ENCODE results near the gene RENBP. TPM values are rescaled to one million over a fixed set of nuclear protein-coding genes. Genes with fewer than 3 reads are reported as not detected.
A peak's percentile ranks its signal among the peaks of the same experiment; 100 is the strongest.

Gene RENBP
- total and polyA plus RNA-seq, 9 of the 15 experiments (the other 6 are each of a cell fraction or from before 2014, with no cell fraction given): 0.07 to 14.8 (median 10.6) TPM; not detected in 1

DNA sequence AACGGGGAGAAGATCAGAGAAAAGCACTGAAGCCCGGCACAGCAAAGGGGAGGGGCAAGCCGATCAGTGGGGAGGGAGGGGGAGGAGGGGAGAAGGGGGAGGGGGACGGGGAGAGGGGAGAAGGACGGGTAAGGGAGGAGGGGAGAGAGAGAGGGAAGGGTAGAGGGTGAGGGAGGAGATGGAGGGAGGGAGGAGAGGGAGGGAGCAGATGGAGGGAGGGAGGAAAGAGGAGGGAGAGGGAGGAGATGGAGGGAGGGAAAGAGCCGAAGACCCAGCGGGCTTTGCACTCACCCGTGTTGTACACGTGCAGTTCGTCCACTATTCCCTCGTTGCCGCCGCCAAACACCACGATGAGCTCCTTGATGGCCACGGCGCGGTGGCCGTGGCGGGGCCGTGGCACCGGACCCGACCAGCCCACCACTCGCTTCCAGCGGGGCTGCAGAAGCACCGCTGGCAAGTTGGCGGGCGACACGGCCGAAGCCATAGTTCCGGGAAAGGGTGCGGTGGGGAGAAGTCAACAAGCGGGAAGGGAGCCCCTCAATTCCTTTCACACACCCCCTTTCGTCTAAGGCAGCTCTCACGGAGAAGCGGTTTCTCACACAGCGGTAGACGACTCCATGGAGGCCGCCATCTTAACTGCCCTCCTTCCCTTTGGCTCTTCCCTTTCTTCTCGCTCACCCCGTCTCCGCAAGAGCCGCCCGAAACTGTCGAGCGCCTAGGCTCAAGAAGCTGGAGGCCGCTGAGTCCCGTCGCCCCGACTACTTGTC is 26.1 kb upstream of the RENBP start (continued):
- no peak for TF ChIP-seq PTTG1 (tag; IDR thresholded peaks at IDR 0.05; ENCODE audit: low read depth)
- TF ChIP-seq SMARCA4 (IDR thresholded peaks at IDR 0.05): no peak
- 0 out of 2 replicates have a peak, but pooled peaks have one; percentile 31 for TF ChIP-seq RNF2 (IDR thresholded peaks at IDR 0.05)
- no peak for TF ChIP-seq THRAP3 (IDR thresholded peaks at IDR 0.05; ENCODE audit: borderline replicate concordance)
- TF ChIP-seq ESRRA (IDR thresholded peaks at IDR 0.05; ENCODE audit: borderline replicate concordance, low read depth): no peak
- TF ChIP-seq CHD4 (IDR thresholded peaks at IDR 0.05; ENCODE audit: insufficient read depth, insufficient replicate concordance, low read depth, low read length, poor library complexity, severe bottlenecking): no peak
- no peak for TF ChIP-seq ZBTB7A (IDR thresholded peaks at IDR 0.05; ENCODE audit: borderline replicate concordance, control insufficient read depth, low read depth, low read length)
- TF ChIP-seq E2F1 (CRISPR knock-in tag; IDR thresholded peaks at IDR 0.05): no peak
- no peak for TF ChIP-seq MLLT1 (IDR thresholded peaks at IDR 0.05)
- no peak for TF ChIP-seq TAF15 (IDR thresholded peaks at IDR 0.05; ENCODE audit: low read depth, low read length)
- peak; percentile 80 for TF ChIP-seq BHLHE40 (IDR thresholded peaks at IDR 0.05; ENCODE audit: low read length)
- TF ChIP-seq HDGF (IDR thresholded peaks at IDR 0.05): no peak
- peak; percentile 41 for TF ChIP-seq TAF1 (IDR thresholded peaks at IDR 0.05; ENCODE audit: control insufficient read depth, extremely low read depth, insufficient read depth, low read length, severe bottlenecking)
- peak in 1 of 2 experiments; percentile 90; a peak in 2 of 4 replicates for TF ChIP-seq KDM1A (IDR thresholded peaks at IDR 0.05)
- TF ChIP-seq, protein P1, sequence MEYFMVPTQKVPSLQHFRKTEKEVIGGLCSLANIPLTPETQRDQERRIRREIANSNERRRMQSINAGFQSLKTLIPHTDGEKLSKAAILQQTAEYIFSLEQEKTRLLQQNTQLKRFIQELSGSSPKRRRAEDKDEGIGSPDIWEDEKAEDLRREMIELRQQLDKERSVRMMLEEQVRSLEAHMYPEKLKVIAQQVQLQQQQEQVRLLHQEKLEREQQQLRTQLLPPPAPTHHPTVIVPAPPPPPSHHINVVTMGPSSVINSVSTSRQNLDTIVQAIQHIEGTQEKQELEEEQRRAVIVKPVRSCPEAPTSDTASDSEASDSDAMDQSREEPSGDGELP (CRISPR knock-in tag; IDR thresholded peaks at IDR 0.05; ENCODE audit: borderline replicate concordance): peak; percentile 42; the same call in 1 of the 2 replicates
- TF ChIP-seq ZNF79 (CRISPR knock-in tag; IDR thresholded peaks at IDR 0.05; ENCODE audit: low read depth): no peak
- no peak for TF ChIP-seq MAFG (tag; conservative IDR thresholded peaks at IDR 0.05)
- TF ChIP-seq TAF9B (IDR thresholded peaks at IDR 0.05; ENCODE audit: partially characterized antibody): peak; percentile 5
- 0 out of 2 replicates have a peak, but pooled peaks have one; percentile 60 for TF ChIP-seq HIVEP1 (CRISPR knock-in tag; IDR thresholded peaks at IDR 0.05)
- TF ChIP-seq MAZ (CRISPR knock-in tag; conservative IDR thresholded peaks at IDR 0.05 in 1 of 2, IDR thresholded peaks at IDR 0.05 in 1 of 2): peak; percentile 7 to 39; a peak in 3 of 4 replicates
- TF ChIP-seq, protein P2, sequence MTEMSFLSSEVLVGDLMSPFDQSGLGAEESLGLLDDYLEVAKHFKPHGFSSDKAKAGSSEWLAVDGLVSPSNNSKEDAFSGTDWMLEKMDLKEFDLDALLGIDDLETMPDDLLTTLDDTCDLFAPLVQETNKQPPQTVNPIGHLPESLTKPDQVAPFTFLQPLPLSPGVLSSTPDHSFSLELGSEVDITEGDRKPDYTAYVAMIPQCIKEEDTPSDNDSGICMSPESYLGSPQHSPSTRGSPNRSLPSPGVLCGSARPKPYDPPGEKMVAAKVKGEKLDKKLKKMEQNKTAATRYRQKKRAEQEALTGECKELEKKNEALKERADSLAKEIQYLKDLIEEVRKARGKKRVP (CRISPR knock-in tag; IDR thresholded peaks at IDR 0.05): no peak
- no peak for TF ChIP-seq GTF2A2 (tag; IDR thresholded peaks at IDR 0.05)
- TF ChIP-seq BMI1 (IDR thresholded peaks at IDR 0.05; ENCODE audit: low read length): no peak
- TF ChIP-seq ZNF644 (tag; IDR thresholded peaks at IDR 0.05; ENCODE audit: low read depth): no peak
- TF ChIP-seq NUFIP1 (IDR thresholded peaks at IDR 0.05; ENCODE audit: partially characterized antibody): peak; percentile 80
